Measurements from ENCODE around the gene PELI3.

GRCh38 chr11:66494935-66495334 lies 28.2 kb downstream of the PELI3 start:
- TF ChIP-seq CTCF (conservative IDR thresholded peaks at IDR 0.05; ENCODE audit: low read length): no peak
- no peak for TF ChIP-seq EZH2phosphoT487 (IDR thresholded peaks at IDR 0.05; ENCODE audit: borderline replicate concordance, low read depth, low read length)
